Thymus (tissue), 11 donors: ENCODE results near the gene STAMBPL1. TPM values are rescaled to one million over a fixed set of nuclear protein-coding genes. Genes with fewer than 3 reads are reported as not detected.
A peak's percentile ranks its signal among the peaks of the same experiment; 100 is the strongest.

Experiments
- DNase-seq, 9 donors: peaks; one replicate each; pipeline ENCODE4 v3.0.0-alpha.2; 2013; ENCODE audit warnings: low spot score in 9 of 9, low read depth in 6 of 9, missing footprints in 1 of 9
- H3K27ac ChIP-seq, 2 donors: one replicate each; pipeline ENCODE4 v1.5.1; 2013; ENCODE audit warnings: control low read depth in 1 of 2, low read depth in 1 of 2, low read length in 1 of 2, mild to moderate bottlenecking in 1 of 2, moderate library complexity in 1 of 2
- H3K27me3 ChIP-seq, 2 donors: one replicate each; pipeline ENCODE4 v1.5.1; 2013; ENCODE audit warnings: low read length in 1 of 2; ENCODE audit not compliant: control insufficient read depth in 2 of 2, insufficient read depth in 1 of 2
- H3K36me3 ChIP-seq, 2 donors: one replicate each; pipeline ENCODE4 v1.5.1; 2013; ENCODE audit warnings: low read length in 1 of 2, mild to moderate bottlenecking in 1 of 2, moderate library complexity in 1 of 2; ENCODE audit not compliant: control insufficient read depth in 2 of 2, insufficient read depth in 2 of 2
- H3K4me1 ChIP-seq, 2 donors: one replicate each; pipeline ENCODE4 v1.5.1; 2013; ENCODE audit warnings: low read length in 2 of 2; ENCODE audit not compliant: control insufficient read depth in 2 of 2, insufficient read depth in 2 of 2
- H3K4me3 ChIP-seq, 2 donors: one replicate each; pipeline ENCODE4 v1.5.1; 2013; ENCODE audit warnings: low read length in 2 of 2, control low read depth in 1 of 2, mild to moderate bottlenecking in 1 of 2
- H3K9me3 ChIP-seq, 2 donors: one replicate each; pipeline ENCODE4 v1.5.1; 2013; ENCODE audit warnings: low read length in 1 of 2, mild to moderate bottlenecking in 1 of 2; ENCODE audit not compliant: control insufficient read depth in 2 of 2, insufficient read depth in 1 of 2
- WGBS: extraction: QIAGEN DNeasy Blood & Tissue Kit; methylation state at CpG from one replicate; pipeline ENCODE4 v1.1.7; 2013; 5-methylcytosine and 5-hydroxymethylcytosine counted together
- polyA plus RNA-seq: library from polyadenylated mRNA; stranded (reverse); fragments of 200-250 nt; gene quantifications from one replicate; pipeline ENCODE4 v1.2.3, GENCODE V29; 2013
- total RNA-seq: library from RNA; stranded (reverse); fragments of 120-200 nt; gene quantifications from one replicate; pipeline ENCODE4 v1.2.4, GENCODE V29; 2013
- donor health status: healthy.

Gene STAMBPL1
- total and polyA plus RNA-seq, 2 donors: 12.3 to 20.5 TPM

DNA sequence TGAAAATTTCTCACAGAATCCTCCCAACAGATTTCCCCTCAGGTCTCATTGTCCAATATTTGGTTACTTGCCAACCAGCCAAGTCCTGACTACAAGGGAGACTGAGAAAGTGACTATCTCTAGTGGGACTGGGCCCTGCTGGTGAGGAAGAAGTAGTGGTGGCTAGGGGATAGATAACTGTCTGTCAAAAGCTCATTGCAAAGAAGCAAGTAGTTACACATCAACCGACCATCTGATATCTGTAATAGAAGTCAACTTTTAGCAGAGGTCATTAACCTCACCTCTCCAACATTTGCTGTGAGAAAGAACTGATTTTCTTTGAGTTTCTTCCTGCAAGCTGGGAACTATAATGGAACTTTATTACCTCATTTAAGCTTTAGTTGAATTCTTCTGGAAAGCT, 15.2 kb downstream of the STAMBPL1 start:
- 94% methylated on average over 1 of the region's 1 CpG for WGBS
- peaks cover 0 to 6% of the 10 kb centered on the region in 2 donors for H3K36me3 ChIP-seq
- no peaks in the 10 kb centered on the region for H3K27me3 ChIP-seq
- H3K9me3 ChIP-seq: no peaks in the 10 kb centered on the region
- H3K4me1 ChIP-seq: no peaks in the 10 kb centered on the region
- H3K27ac ChIP-seq: no peak overlapping the region
- no peak for DNase-seq
- no peak overlapping the region for H3K4me3 ChIP-seq

DNA sequence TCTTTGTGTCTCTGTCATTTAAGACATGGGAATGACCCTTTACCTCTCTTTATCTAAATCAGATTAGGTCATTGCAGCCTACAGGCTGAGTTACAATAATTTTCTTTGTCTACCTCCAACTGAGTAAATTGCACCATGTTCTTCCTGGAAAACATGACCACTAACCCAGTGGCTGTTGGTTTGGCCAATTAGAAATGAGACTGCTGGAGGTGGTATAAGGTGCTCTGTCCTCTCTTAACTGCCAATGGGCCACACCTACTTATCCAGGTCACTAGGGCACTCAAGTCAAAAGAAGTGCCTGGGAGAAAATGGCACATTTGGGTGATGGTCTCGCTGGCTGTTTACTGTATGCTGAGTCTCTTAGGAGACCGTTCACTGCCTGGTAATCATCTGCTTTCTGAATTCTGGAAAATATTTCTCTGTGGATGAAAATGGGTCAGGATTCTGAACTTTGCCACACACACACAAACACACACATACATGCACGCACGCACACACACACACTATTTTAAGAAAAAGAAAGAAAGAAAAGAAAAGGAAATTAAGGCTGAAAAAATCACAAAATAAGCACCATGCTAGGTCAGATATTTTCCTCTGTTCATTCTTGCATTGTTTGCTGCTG, 16.4 kb downstream of the STAMBPL1 start:
- 97% methylated on average over 4 of the region's 4 CpGs for WGBS
- DNase-seq: no peak
- no peak overlapping the region for H3K4me3 ChIP-seq
- no peaks in the 10 kb centered on the region for H3K4me1 ChIP-seq
- no peak overlapping the region for H3K27ac ChIP-seq
- H3K27me3 ChIP-seq: no peaks in the 10 kb centered on the region
- peaks cover 0 to 11% of the 10 kb centered on the region in 2 donors for H3K36me3 ChIP-seq
- no peaks in the 10 kb centered on the region for H3K9me3 ChIP-seq

GRCh38 chr10:88896994-88897853, 17.2 kb downstream of the STAMBPL1 start:
- no peaks in the 10 kb centered on the region for H3K27me3 ChIP-seq
- peak overlapping the region in 1 of 2 donors; percentile 27 for H3K27ac ChIP-seq
- no peak overlapping the region for H3K4me3 ChIP-seq
- 86% methylated on average over 8 of the region's 8 CpGs for WGBS
- no peaks in the 10 kb centered on the region for H3K9me3 ChIP-seq
- DNase-seq: no peak
- no peaks in the 10 kb centered on the region for H3K4me1 ChIP-seq
- peaks cover 4 to 18% of the 10 kb centered on the region in 2 donors for H3K36me3 ChIP-seq

GRCh38 chr10:88898727-88899126, 18.7 kb downstream of the STAMBPL1 start:
- 96% methylated on average over 3 of the region's 3 CpGs for WGBS
- no peaks in the 10 kb centered on the region for H3K4me1 ChIP-seq
- H3K27me3 ChIP-seq: no peaks in the 10 kb centered on the region
- DNase-seq: no peak
- no peak overlapping the region for H3K27ac ChIP-seq
- peaks cover 9 to 30% of the 10 kb centered on the region in 2 donors for H3K36me3 ChIP-seq
- H3K4me3 ChIP-seq: no peak overlapping the region
- no peaks in the 10 kb centered on the region for H3K9me3 ChIP-seq

DNA sequence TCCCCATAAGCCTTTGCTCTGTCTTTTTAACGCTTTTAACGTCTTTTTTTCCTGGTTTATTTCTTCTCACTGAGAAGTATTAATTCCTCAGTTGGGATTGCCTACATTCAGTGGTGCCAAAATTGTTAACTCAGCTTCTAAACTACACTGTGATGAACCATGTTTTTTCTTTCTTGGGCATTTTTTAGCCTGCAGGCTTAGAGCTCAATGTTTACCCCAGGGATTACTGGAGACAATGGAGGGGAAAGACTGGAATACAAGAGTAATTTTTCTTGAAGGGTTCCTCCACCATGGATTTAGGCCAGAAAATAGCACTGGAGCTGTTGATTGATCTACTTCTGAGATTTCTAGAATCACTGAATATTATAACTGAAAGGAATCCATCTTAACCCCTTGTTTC, 19.8 kb downstream of the STAMBPL1 start:
- H3K27me3 ChIP-seq: no peaks in the 10 kb centered on the region
- H3K9me3 ChIP-seq: no peaks in the 10 kb centered on the region
- no peak for DNase-seq
- 98% methylated on average over 2 of the region's 2 CpGs for WGBS
- H3K36me3 ChIP-seq: peaks cover 16 to 38% of the 10 kb centered on the region in 2 donors
- no peak overlapping the region for H3K27ac ChIP-seq
- H3K4me1 ChIP-seq: no peaks in the 10 kb centered on the region
- H3K4me3 ChIP-seq: no peak overlapping the region

GRCh38 chr10:88901206-88901983, 21.4 kb downstream of the STAMBPL1 start:
- no peaks in the 10 kb centered on the region for H3K9me3 ChIP-seq
- no peaks in the 10 kb centered on the region for H3K4me1 ChIP-seq
- WGBS: 96% methylated on average over 1 of the region's 1 CpG
- peaks cover 16 to 45% of the 10 kb centered on the region in 2 donors for H3K36me3 ChIP-seq
- no peak overlapping the region for H3K4me3 ChIP-seq
- no peak overlapping the region for H3K27ac ChIP-seq
- no peaks in the 10 kb centered on the region for H3K27me3 ChIP-seq
- DNase-seq: peak in 1 of 9 donors; percentile 30

DNA sequence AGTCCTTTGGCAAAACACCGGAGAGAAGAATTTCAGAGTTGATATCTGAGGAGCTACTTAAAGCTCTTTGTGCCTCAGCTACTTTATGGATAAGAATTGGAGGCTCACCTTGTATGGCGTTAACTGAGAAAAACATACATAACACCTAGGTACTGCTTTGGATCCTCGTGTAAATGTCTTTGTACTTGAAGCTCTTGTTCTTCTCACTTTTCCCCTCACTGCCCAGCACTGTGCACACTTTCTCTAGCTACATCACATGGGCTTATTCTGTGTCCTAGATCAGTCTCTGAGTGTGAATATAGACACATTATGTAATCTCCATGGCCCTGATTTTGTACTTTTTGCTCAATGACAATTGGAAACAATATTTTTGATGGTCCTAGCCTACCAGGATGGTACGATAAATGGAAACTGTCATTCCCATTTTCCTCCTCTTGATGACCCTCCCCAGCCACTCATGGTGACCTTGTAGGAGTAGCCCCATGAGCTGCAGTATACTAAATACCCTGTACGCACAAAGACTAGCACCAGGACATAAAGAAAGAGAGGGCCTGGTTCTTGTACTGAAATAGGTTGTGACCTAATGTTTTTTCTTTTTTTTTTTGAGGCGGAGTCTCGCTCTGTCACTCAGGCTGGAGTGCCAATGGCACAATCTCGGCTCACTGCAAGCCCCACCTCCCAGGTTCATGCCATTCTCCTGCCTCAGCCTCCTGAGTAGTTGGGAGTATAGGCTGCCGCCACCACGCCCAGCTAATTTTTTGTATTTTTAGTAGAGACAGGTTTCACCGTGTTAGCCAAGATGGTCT, 22.1 kb downstream of the STAMBPL1 start:
- Histone ChIP-seq H3K4me1 (no peaks in the 10 kb centered on the region), H3K4me3 (no peak overlapping the region), H3K36me3 (peaks cover 16 to 51% of the 10 kb centered on the region in 2 donors), H3K9me3 (no peaks in the 10 kb centered on the region), H3K27me3 (no peaks in the 10 kb centered on the region), H3K27ac (no peak overlapping the region)
- no peak for DNase-seq
- 96% methylated on average over 11 of the region's 11 CpGs for WGBS

DNA sequence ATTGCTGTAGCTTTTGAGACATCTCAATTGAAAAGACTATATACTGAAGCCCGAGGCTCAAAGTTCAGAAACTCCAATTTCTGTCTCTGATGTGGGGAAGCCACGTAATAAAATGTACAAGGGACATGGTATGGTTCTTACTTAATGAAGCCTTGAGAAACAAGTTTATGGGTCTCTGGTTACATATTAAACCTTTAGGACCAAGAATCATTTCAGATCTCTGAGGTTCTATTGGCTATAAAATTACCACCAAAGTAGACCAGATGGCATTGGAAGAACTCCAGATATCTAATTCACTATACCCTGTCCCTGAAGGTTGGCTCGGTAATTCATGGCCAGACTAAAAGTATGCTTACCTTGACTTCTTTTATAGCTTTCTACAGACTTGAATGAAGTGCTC, 23.7 kb downstream of the STAMBPL1 start:
- H3K4me3 ChIP-seq: no peak overlapping the region
- H3K9me3 ChIP-seq: no peaks in the 10 kb centered on the region
- 97% methylated on average over 3 of the region's 3 CpGs for WGBS
- H3K4me1 ChIP-seq: no peaks in the 10 kb centered on the region
- peaks cover 16 to 55% of the 10 kb centered on the region in 2 donors for H3K36me3 ChIP-seq
- no peaks in the 10 kb centered on the region for H3K27me3 ChIP-seq
- no peak overlapping the region for H3K27ac ChIP-seq
- DNase-seq: no peak
